Daoy (cell line): ENCODE measurements around the gene IL1RN. TPM values are rescaled to one million over a fixed set of nuclear protein-coding genes. Genes with fewer than 3 reads are reported as not detected.

Experiments
- DNase-seq: peaks from one replicate; pipeline ENCODE4 v3.0.0-alpha.2; 2015; ENCODE audit warnings: low read depth
- total RNA-seq: library from RNA; depleted of rRNA; stranded (reverse); fragments of >200 nt; shearing (Covaris generic); gene quantifications from 2 replicates; pipeline ENCODE4 v1.2.3, GENCODE V29; 2014; rRNA removed

Gene IL1RN
- total RNA-seq, 1 experiment from 2014 or later: not detected

DNA sequence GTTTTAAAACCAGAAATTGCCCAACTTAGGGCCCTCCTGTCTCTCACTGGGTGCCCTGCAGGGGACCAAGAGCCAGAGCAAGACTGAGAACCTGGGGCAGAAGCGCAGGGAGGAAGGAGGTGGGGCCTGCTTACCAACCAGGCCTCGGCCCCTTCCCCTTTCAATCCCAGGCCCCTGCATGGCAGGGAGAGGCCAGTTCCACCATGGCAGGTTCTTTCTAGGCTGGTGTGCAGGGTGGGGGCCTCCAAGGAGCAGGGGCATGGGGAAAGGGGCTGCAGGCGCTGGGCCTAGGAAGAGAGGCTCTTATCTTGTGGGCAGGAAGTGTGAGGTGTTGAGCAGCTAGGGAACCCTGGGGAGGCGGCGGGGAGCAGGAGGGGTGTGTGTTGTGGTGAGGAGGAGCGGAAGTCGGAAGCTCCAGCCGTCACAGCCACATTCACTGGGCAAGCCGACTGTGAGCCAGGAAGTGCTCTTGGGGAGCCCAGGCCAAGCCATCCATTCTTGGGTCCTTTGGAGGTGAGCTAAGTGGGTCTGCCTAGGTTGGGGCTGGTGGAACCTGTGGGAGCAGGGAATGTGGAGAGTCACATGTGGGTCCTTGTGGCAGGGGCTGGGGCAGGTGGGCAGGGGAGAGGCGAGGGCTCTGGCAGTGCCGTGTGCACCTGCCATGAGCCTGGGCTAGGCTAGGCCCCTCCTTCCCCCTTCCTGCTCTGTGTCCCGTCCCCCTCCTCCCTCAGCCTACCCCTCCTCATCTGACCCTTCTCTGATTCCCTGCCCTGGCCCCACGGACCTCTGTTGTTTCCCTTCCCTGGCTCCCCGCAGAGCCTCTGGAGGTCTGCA, 46.4 kb downstream of the IL1RN start, which contains the start of gene PSD4:
TSS of gene PSD4 (plus strand) at position 430 of the 834 bp plus-strand sequence. CDS start 8,486 bp downstream, outside the sequence.
- DNase-seq: peak; percentile 79

DNA sequence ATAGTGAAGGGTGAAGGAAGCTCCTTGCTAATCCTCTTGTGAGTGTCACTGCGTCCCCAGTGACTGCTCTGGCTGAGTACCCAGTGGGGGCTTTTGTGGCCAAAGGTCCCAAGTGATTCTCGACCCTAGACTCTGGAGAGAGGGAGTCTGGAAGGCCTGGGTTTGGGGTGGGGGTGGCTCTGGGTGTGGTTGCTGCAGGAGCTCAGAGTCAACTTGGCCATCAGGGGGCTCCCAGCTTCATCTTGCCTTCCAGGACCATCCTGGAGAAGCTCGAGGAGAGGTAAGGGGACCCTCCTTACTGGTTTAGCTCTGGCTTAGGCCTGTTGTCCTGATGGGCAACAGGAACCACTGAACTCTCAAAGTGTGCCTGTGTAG, 47.0 kb downstream of the IL1RN start:
- DNase-seq: no peak

DNA sequence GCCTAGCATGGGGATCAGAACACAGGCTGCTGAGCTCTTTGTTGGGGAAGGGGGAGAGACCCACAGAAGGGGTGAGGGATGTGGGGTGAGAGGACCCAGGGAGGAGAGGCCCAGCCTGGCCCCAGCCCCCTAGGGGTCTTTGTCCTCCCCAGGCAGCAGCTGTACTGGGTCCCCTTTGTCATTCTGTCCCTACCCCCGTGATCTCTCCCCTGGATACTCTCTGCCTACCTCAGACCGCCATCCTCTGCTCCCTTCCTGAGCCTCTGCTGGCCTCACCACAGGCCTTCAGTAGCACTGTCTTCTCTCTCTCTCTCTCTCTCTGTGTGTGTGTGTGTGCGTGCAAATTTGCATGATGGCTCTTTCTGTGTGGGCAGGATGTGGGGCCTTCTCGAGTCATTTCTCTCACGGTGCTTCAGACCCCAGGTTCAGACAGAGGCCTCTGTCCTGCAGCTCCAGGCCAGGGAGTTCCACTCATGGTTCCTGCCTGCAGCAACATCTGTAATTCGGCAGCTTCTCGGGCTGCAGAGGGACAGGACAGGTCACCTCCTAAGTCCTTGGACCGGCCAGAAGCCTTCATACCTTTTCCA, 47.7 kb downstream of the IL1RN start:
- DNase-seq: no peak

DNA sequence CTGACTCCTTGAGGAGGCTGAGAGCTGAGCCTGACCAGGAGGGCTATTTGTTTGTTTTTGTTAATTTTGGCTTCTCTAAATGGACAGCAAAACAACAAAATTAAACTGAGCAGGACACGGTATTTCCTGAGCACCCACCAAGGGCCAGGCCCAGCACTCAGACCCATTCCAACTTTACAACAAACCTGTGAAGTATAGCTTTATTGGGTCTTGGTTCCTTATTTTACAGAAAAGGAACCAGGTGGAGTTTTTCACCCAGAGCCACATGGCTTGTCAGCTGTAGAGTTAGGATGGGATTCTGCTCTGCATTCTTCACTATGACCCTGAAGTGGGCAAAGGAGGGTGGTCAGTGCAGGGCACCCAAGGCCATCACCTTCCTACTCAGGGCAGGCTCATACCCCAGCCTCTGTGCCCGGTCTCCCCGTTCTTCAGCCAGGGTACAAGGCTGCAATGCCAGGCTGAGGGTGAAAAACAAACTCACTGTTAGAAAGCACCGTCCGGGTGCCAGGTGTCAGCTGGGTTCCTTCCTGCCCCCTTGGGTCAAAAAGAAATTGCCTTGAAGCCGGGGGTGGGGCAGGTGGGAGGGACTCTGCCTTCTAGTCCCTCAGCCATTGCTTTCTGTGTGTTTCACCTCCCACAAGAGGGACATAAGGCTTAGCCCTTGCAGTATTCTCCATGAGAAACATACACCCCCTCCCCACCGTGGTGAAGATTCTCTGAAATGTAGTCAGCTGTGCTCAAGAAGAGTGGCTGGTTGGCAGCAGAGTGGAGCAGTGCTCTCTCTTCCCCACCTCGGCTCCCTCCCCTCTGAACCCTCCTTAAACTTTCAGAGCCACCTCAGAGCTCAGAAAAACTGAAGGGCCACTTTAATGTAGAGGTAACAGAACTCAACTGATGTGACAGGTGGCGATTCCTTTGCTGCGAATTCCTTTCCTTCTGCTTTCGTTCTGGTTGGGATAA, 48.6 kb downstream of the IL1RN start:
- no peak for DNase-seq

DNA sequence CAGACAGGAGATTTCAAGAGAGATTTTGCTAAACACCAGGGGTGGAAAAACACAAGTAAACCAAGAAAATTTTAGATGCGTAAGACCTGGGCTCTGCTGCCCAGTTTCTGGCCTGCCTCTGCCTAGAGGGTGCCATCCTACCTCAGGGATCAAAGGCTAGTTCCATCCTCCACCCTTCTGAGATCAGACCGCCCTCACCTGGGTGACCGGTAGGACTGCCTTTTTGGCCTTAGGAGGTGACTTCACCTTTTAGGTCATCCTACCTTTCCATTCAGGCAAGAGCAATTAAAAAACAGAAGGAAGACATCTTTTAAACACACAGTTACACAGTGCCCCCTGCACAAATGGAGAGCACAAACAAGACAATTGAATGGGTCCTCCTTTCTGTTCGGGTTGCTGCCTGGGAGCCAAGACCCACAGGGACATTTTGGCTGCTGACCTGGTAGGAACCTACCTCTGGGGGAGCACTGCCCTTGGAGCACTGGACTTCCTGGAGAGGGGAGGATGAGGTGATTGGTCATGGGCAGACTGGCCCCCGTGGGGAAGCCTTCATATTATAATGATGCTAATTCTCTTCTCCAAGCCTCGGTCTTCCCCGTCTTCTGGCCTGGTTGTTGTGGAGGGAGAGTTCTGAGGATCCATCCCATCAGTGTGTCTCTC, 49.4 kb downstream of the IL1RN start:
- DNase-seq: no peak

DNA sequence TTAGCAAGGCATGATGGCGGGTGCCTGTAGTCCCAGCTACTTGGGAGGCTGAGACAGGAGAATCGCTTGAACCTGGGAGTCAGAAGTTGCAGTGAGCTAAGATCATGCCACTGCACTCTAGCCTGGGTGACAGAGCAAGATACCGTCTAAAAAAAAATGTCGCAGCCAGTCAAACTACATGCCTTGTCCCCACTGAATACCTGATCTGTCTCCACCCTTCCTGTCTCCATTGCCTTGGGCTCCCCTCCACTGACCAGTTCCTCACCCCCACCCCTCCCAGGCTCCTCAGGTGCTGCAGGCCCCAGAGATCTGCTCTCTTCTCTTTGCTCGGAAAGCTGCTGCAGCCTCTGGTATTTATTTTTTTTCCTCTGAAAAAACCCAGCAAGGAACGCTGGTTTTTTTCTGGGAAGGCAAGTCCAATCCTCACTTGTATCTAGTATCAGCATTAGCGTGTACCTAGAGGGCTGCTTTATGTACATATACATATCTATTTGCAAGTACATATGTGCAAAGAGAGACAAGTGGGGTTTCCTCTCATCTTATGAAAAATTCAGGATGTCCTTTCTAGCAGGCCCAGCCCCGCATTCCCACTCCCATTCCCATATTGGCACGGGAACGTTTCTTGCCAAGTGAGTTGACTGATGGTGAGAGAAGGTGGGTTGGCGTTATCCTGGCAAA, 50.8 kb downstream of the IL1RN start:
- no peak for DNase-seq

DNA sequence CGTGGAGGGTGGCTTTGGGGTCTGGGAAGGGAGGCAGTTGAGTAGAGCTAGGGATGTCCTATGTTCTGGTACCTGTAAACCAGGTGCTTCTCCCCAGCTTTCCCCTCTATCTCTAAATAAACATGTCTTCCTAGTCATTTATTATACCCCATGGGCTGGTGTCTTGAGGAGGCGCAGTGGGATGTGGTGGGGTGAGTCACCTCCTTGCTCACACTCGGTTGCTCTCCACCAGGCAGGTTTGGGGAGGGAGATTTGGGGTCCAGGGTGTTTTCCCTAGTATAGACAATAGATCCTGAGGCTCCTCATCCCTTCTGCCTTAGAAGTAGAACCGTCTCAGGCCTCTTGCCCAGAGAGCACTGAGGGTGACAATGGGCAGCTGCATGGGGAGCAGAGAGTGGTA, 51.5 kb downstream of the IL1RN start:
- peak; percentile 34 for DNase-seq

DNA sequence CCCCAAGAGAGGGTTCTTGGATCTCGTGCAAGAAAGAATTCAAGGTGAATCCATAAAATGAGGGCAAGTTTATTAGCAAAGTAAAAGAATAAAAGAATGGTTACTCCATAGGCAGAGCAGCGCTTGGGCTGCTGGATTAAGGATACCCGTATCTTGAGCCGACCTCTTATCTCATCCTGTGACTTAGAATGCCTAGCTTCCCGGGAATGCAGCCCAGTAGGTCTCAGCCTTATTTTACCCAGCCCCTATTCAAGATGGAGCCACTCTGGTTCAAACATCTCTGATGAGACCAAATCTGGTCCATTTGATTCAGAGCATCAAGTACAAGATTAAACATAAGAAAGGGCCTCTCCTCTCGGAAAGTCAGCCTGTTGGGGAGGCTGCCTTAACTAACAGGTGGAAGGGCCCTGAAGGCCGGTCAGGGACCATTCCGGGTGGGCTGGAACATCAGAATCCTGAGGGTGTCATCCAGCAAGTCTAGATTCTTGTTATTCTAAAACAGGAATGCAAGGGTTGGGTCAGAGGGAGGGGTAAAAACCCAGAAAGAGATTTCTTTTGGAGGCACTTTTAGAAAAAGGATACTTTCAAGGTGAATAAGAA, 52.1 kb downstream of the IL1RN start:
- DNase-seq: no peak

DNA sequence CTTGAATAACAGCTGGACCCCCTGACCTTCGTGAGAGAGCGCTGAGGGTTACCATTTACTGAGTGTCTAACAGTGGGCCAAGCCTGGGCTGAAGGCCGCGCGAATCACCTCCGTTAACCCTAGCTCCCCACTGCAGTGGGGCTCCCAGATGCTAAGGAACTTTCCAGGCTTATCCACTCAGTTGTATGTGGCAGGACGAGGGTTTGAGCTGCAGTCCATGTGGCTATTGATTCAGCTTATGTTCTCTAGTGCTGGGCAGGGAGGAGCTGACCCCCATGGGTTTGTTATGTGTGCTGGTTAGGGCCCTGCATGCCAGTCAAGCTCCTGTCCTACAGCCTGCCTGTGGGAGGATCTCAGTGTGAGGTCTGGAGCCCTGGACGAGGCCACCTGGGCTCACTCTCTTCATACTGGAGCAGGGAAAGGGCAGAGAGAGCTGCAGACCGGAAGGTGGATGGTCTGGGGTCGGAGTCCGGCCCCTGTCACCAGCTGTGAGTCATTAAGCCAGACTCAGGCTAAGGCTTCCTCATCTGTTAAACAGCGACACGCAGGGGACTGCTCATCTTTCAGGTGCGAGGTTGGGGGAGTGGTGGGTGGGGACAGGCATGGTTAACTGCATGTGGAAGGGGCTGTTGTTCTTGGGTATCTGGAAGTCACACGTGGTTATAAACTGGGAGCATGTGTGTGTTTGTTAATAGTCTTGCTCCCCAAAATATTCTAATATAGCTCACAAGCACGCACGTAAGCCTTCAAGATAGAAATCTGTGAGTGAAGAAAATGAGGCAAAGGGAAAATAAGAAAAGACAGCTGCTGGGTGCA, 52.9 kb downstream of the IL1RN start:
- no peak for DNase-seq

DNA sequence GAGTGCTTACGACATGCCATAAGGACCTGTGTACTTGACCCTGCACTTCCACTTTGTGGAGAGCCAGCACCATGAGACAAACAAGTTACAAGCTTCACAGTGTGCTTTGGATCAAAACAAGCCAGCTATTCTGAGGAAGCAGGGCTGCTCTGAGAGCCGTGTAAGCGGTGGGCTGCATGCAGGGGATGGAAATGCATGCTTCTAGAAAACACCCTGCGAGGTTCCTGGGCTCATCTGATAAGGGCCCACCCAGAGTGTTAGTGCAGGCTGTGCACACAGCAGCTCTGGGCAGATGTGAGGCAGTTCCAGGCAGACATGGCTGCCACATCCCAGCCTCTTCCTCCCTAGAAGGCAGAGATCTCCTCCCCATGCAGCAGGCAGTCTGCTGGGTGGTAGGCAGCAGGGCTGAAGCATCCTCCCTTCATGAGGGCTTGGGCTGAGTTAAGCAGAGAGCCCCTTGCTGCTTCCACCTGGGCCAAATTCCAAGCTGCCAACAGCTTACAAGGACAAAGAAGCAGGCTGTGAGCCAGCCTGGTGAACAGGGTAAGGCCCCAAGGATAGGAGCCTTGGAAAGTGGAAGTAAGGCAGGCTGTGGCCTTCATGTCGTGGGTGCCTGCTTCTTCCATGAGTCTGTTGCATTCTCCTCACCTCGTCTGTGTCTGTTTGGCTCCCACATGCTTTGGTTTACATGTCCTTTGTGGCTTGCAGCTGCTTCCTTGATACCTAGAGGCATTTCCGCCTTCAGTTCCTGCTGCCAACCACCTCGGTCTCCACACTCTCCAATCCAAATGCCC, 54.1 kb downstream of the IL1RN start:
- no peak for DNase-seq

DNA sequence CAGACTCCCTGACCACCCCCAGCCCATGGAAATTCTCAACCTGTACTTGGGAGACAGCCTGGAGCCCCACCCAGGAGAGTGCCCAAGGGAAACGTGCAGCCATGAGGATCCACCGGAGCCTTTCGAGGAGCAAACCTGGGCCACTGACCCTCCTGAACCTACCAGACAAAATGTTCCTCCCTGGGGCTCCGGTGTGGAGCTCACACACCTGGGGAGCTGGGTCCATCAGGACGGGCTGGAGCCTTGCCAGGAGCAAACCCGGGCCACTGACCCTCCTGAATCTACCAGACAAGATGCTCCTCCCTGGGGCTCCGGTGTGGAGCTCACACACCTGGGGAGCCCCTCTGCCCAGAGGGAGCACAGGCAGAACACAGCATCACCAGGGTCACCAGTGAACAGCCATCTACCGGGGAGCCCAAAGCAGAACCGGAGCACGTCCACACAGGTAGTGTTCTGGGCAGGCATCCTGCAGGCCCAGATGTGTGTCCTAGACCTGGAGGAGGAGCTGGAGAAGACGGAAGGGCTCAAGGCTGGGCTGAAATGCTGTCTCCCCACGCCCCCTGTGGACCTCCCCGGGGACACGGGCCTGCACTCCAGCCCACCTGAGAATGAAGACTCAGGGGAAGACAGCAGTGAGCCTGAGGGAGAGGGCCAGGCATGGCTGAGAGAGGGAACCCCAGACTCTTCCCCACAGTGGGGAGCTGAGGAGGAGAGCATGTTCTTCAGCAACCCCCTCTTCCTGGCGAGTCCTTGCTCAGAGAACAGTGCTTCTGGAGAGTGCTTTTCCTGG, 55.3 kb downstream of the IL1RN start:
- no peak for DNase-seq

DNA sequence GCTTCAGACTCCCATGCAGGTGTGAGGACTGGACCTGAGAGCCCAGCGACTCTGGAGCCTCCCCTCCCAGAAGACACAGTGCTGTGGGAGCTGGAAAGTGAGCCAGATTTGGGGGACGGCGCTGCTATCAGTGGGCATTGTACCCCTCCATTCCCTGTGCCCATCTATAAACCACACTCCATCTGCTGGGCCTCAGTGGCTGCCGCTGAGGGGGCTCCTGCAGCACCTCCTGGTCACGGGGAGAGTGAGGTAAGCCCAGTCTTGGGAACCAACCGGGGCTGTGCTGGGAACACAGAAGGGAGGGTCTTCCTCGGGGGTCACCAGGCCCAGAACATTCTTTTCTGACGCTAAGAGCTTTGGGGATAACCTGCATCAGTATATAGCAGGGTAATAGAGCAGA, 55.9 kb downstream of the IL1RN start:
- DNase-seq: no peak

Other genes with a start within 250 kb of the IL1RN start
- gene IL37, start 216.4 kb upstream of the IL1RN start, total RNA-seq: not detected in 2 replicates
- 0.80 TPM in 1 of 2 replicates, not detected in the other for gene IL36G, start 149.6 kb upstream of the IL1RN start, total RNA-seq
- not detected in 2 replicates for gene IL36A, start 122.1 kb upstream of the IL1RN start, total RNA-seq
- not detected in 2 replicates for gene IL36B, start 74.7 kb upstream of the IL1RN start, total RNA-seq
- gene IL36RN, start 68.4 kb upstream of the IL1RN start, total RNA-seq: not detected in 2 replicates
- not detected in 2 replicates for gene IL1F10, start 59.6 kb upstream of the IL1RN start, total RNA-seq
- gene PSD4, start 46.4 kb downstream of the IL1RN start, total RNA-seq: 7.5 and 13.3 TPM in 2 replicates
- gene PAX8, start 151.3 kb downstream of the IL1RN start, total RNA-seq: 0.17 and 0.57 TPM in 2 replicates